Measurements from ENCODE around the gene GPC2.
"Not testable (repeated sequence)": the region's sequence is repeated elsewhere in the genome, so short reads cannot be mapped to it uniquely, and the experiment has no call there.

The GPC2 gene

DNA sequence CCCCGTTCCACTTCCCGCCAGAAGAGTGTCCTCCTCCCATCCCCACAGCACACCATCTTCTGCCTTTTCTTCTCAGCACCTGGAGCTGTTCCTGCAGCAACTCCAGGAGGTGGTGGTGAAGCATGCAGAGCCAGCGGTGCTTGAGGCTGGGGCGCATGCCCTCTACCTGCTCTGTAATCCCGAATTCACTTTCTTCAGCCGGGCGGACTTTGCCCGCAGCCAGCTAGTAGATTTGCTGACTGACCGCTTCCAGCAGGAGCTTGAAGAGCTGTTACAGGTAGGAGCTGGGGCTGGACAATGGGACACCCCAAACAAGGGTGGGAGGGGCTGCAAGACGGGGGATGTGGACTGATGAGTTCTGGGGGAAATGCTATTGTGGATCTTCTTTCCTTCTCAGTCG lies 23.5 kb upstream of the GPC2 start:
- DNase-seq (ENCODE audit: low read depth, low spot score), result no peak
- no peak overlapping the region for H3K4me3 ChIP-seq (ENCODE audit: low read depth, low read length)
- in situ Hi-C loops (cut with HindIII; ENCODE audit: low sequenced_read_pairs), result no loop called here
- TF ChIP-seq CTCF (IDR thresholded peaks at IDR 0.05; ENCODE audit: low read depth, low read length), result no peak

DNA sequence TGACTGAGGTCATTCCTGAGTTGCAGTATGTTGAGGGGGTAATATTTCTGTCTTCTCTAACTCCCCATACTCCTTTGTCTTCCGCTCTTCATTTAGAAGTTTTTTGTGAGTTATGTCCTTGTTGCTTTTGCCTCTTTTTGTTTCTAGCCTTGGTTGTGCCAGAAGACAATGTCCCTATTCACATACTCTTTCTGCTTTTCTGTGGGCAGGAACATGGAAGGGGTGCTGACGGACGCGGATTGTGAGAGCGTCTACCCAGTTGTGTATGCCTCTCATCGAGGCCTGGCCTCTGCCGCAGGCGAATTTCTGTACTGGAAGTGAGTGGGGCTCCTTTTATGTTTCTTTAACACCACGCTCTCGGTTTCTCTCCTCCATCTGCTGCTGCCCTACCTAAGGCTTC lies 21.1 kb upstream of the GPC2 start:
- H3K4me3 ChIP-seq (ENCODE audit: low read depth, low read length), result no peak overlapping the region
- in situ Hi-C loops (cut with HindIII; ENCODE audit: low sequenced_read_pairs), result no loop called here
- no peak for DNase-seq (ENCODE audit: low read depth, low spot score)
- TF ChIP-seq CTCF (IDR thresholded peaks at IDR 0.05; ENCODE audit: low read depth, low read length), result no peak

GRCh38 chr7:100195901-100196322 lies 18.7 kb upstream of the GPC2 start:
- H3K4me3 ChIP-seq (ENCODE audit: low read depth, low read length); in situ Hi-C loops (cut with HindIII; ENCODE audit: low sequenced_read_pairs); DNase-seq (ENCODE audit: low read depth, low spot score): not testable (repeated sequence)

GRCh38 chr7:100195222-100195621 lies 18.0 kb upstream of the GPC2 start:
- in situ Hi-C loops (cut with HindIII; ENCODE audit: low sequenced_read_pairs), result no loop called here
- H3K4me3 ChIP-seq (ENCODE audit: low read depth, low read length), result no peak overlapping the region
- no peak for TF ChIP-seq CTCF (IDR thresholded peaks at IDR 0.05; ENCODE audit: low read depth, low read length)

GRCh38 chr7:100192969-100193368 lies 15.8 kb upstream of the GPC2 start:
- TF ChIP-seq CTCF (IDR thresholded peaks at IDR 0.05; ENCODE audit: low read depth, low read length), result no peak
- in situ Hi-C loops (cut with HindIII; ENCODE audit: low sequenced_read_pairs), result no loop called here
- no peak for DNase-seq (ENCODE audit: low read depth, low spot score)
- no peak overlapping the region for H3K4me3 ChIP-seq (ENCODE audit: low read depth, low read length)

More at GRCh38 chr7:100195222-100195621, 18.0 kb upstream of the GPC2 start:
- DNase-seq (ENCODE audit: low read depth, low spot score), result no peak

DNA sequence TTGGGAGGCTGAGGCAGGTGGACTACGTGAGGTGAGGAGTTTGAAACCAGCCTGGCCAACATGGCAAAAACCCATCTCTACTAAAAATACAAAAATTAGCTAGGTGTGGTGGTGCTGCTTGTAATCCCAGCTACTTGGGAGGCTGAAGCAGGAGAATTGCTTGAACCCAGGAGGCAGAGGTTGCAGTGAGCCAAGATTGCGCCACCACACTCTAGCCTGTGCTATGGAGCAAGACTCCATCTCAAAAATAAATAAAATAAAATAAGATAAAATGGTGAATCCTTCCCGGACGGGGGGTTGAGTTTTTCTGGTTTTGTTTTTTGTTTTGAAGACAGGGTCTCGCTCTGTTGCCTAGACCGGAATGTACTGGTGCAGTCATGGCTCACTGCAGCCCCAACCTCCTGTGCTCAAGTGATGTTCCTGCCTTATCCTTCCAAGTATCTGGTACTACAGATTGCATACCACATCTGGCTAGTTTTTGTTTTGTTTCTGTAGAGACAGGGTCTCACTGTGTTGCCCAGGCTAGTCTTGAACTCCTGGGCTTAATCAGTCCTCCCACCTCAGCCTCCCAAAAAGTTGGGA lies 15.2 kb upstream of the GPC2 start:
- H3K4me3 ChIP-seq (ENCODE audit: low read depth, low read length); DNase-seq (ENCODE audit: low read depth, low spot score); in situ Hi-C loops (cut with HindIII; ENCODE audit: low sequenced_read_pairs): not testable (repeated sequence)

GRCh38 chr7:100191775-100192174 lies 14.6 kb upstream of the GPC2 start:
- in situ Hi-C loops (cut with HindIII; ENCODE audit: low sequenced_read_pairs), result no loop called here
- DNase-seq (ENCODE audit: low read depth, low spot score), result peak; percentile 36
- H3K4me3 ChIP-seq (ENCODE audit: low read depth, low read length), result no peak overlapping the region
- no peak for TF ChIP-seq CTCF (IDR thresholded peaks at IDR 0.05; ENCODE audit: low read depth, low read length)

Measured in astrocyte of the spinal cord (primary cell).